SU-DHL-6 (cell line): ENCODE data around the gene SLC12A1.

Source experiments
- CTCF ChIP-seq: fragments of 200-600 bp; sonication (generic); IDR thresholded peaks from one replicate; pipeline ENCODE4 v1.5.1; 2017; ENCODE audit warnings: antibody characterized with exemption, mild to moderate bottlenecking, low read length, moderate library complexity; ENCODE audit not compliant: insufficient read depth, poor library complexity, severe bottlenecking
- EZH2phosphoT487 ChIP-seq: fragments of 200-600 bp; sonication (generic), shearing (Covaris generic); conservative IDR thresholded peaks from 2 replicates; pipeline ENCODE4 v1.6.1; 2018; ENCODE audit warnings: mild to moderate bottlenecking, antibody characterized with exemption, low read length, moderate library complexity, mixed read lengths

DNA sequence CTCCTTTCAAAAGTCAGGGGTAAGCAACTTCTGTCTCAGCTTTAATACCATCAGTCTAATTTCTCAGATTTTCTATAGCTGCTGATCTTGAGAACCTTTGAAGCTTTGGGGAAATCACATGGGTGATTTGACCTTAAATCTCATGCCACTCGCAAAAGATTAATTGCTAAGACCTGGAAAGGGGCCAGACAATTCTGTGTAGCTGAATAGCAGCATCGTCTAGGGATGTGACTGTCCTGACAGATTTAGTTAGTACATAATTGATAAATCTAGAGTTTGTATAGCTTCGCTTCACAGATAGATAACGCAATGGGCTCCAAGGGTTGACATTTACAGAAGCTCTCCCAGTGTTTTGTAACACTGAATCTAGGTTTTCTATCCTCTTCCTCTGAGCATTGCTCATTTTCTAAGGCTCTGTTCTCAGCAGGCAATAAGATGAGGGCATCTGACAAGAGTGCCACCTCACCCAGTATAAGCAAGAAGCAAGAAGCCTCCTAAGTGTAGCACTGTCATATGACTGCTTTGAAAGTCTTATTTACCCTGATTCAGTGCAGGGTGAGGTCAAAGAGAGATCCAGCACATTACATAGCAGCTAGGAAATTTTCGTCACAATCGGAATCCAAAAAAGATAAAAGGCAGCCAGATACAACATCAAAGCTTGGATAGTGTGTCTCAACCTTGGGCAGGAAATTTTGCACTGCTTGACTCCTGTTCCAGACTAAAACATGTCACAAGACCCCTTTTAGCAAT is 77.5 kb downstream of the SLC12A1 start:
- TF ChIP-seq CTCF (no peak), EZH2phosphoT487 (no peak)
